PFSK-1 (cell line): ENCODE data around the gene AHI1.

ENCODE experiments used
- REST ChIP-seq, 2 experiments: IDR thresholded peaks; 2 replicates each; pipeline versions ENCODE4 v1.6.1 to v1.8.0; 2011 to 2012; ENCODE audit warnings: low read depth in 2 of 2, low read length in 2 of 2, control low read depth in 1 of 2, inconsistent platforms in 1 of 2, mild to moderate bottlenecking in 1 of 2, moderate library complexity in 1 of 2; ENCODE audit not compliant: insufficient read depth in 1 of 2
- TAF1 ChIP-seq: IDR thresholded peaks from 2 replicates; pipeline ENCODE4 v1.6.1; 2012; ENCODE audit warnings: low read length, control low read depth, borderline replicate concordance; ENCODE audit not compliant: insufficient read depth

GRCh38 chr6:135504734-135505133 is 7.2 kb upstream of the AHI1 start:
- no peak for TF ChIP-seq TAF1
- no peak for TF ChIP-seq REST (IDR thresholded peaks at IDR 0.05; ENCODE audit: insufficient read depth in 1 of 2, low read depth in 2 of 2, low read length in 2 of 2)
